NCI-H187 treated with DMSO at 0.1 percent for 48 hours (cell line): ENCODE measurements around the gene ATOX1.
"Not testable (repeated sequence)": the region's sequence is repeated elsewhere in the genome, so short reads cannot be mapped to it uniquely, and the experiment has no call there.

Source experiments
- DNase-seq: peaks from one replicate; lab custom pipeline; 2025; lab: John Stamatoyannopoulos, UW

Gene ATOX1

DNA sequence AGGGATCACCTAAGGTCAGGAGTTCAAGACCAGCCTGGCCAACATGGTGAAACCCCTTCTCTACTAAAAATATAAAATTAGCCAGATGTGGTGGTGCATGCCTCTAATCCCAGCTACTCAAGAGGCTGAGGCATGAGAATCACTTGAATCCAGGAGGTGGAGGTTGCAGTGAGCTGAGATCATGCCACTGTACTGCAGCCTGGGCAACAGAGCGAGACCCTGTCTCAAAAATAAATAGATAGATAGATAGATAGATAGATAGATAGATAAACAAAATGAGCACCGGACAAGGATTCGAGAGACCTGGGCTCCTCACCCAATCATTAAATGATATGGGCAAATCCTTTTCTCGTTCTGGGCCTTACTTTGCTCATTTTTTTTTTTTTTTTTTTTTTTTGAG, 60.4 kb downstream of the ATOX1 start:
- DNase-seq: not testable (repeated sequence)

DNA sequence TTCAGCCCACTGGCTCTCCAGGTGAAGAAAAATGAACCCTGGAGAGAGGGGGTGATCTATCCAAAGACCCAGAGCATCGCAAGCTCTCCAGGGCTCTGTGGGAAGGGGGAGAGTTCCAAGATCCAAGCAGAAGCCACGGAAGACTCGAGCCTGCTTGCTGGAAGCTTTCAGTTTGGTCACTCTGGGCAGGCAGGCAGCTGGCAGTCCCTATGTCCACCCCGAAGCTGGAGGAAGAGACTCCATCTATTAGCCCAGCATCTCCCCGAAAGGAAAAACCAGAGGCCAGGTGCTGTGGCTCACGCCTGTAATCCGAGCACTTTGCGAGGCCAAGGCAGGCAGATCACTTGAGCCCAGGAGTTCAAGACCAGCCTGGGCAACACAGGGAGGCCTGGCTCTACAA, 61.0 kb downstream of the ATOX1 start:
- DNase-seq: no peak

DNA sequence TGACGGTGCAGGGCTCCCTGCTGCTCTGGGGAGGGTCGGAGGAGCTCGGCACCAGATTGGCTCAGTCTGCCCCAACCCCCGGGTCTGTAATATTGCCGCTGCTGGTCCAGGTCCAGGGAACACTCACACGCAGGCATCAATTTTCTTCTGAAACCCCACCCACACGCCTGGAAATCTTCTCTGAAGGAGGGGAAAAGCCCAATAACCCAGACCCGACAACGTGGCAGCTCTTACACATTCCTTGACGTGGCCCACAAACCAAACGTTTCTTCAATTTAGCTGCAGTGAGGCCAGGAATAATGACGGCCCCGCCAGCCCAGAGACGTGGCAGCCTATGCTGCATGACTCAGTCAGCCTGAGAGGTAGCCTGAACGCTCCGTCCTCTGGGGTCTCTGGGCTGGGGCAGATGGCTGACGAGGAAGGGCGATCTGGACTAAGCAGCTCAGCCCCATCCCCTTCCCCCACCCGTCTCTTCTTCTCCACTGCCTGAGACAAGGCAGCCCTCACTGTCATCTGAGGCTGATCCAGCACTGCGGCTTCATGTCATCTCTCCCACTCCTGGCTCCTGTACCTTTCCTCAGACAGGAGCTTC, 61.9 kb downstream of the ATOX1 start:
- no peak for DNase-seq

DNA sequence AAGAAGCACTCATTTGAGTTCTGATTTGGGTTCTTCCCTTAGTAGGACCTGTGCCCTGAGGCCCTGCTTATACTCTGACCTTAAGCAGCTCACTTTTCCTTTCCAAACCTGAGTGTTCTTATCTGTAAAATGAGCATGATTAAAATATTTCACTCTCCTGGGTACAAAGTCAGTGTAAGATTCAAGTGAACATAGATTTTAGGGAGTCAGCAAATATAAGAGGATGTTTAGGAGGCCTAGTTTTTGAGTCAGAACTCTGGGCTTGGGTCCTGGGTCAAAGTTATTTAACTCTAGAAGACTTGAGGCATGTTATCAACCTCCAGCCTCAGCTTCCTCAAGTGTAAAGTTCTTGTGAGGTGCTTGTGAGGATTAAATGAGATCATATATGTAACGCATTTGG, 63.0 kb downstream of the ATOX1 start:
- DNase-seq: no peak

DNA sequence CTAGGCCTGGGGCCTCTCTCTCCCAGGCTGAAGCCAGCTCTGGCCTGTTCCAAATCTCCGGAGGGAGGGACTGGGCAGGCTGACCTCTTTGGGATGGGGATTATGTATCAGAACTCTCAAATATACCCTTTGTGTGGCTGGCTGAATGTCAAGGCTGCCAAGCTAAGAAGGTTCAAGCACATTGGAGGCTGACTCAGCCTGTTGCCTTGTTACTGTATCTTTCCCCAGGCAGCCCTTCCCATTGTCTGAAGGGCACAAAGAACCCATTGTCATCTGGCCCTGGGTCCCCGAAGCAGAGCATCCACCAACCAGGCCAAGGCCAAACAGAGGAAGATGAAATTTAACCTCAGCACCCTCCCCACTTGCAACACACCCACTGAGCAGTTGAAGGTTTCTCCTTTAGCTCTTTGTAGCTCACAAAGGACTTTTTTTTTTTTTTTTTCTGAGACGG, 64.4 kb downstream of the ATOX1 start:
- no peak for DNase-seq
